Endothelial cell of umbilical vein (primary cell): ENCODE measurements around the gene UNC5B.

ENCODE experiments used
- GATA2 ChIP-seq: IDR thresholded peaks from 2 replicates; pipeline ENCODE4 v1.7.0; 2011; ENCODE audit warnings: low read depth, mild to moderate bottlenecking, moderate library complexity, mixed read lengths, low read length; ENCODE audit not compliant: insufficient read length, insufficient read depth
- JUN ChIP-seq: IDR thresholded peaks from 2 replicates; pipeline ENCODE4 v1.6.1; 2011; ENCODE audit warnings: borderline replicate concordance, low read depth; ENCODE audit not compliant: insufficient read length, insufficient read depth
- MYC ChIP-seq: IDR thresholded peaks from one replicate; pipeline ENCODE4 v1.6.1; 2011; ENCODE audit warnings: mild to moderate bottlenecking, low read depth, low read length
- POLR2A ChIP-seq: IDR thresholded peaks from 2 replicates; pipeline ENCODE4 v1.6.1; 2012; ENCODE audit warnings: low read depth, mild to moderate bottlenecking, control low read depth, low read length
- TF ChIP-seq, protein P1 (sequence below), 2 donors: IDR thresholded peaks; 1 replicate in 1 of 2; 2 replicates in 1 of 2; pipeline ENCODE4 v1.5.1; 2011; ENCODE audit warnings: low read length in 2 of 2, mild to moderate bottlenecking in 2 of 2, moderate library complexity in 2 of 2, control low read depth in 1 of 2, inconsistent platforms in 1 of 2, low read depth in 1 of 2; ENCODE audit not compliant: insufficient read depth in 1 of 2; ENCODE audit errors: extremely low read depth in 1 of 2

DNA sequence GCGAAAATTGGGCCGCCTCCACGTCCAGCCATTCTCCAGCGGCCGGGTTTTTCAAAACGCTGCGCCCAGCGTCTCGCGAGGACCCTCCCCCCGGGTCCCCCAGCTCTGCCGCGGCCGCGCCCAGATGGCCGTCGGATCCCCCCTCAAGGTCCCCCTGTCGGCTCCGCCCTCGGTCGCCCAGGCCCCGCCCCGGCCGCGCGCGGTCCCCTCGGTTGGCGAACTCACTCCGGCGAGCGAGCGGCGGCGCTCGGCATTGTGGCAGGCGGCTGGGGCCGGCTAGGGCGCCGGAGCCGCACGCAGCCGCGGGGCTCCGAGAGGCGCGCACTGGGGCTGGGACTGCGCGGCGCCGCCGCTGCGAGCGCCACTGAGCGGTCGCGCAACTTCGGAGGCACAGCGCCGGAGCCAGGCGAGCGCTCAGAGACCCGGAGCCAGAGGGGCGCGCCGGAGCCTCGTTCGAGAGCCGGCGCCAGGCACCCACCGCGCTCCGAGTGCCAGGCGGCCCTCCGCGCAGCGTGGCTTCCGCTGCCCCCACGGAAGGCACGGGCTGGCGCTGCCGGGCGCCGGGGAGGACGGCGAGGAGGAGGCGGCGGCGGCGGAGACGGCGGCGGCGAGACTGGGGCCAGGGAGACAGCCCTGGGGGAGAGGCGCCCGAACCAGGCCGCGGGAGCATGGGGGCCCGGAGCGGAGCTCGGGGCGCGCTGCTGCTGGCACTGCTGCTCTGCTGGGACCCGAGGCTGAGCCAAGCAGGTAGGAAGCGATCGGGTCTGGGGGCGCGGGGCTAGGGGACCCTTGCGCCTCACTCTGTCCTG lies at the start of gene UNC5B:
- TF ChIP-seq POLR2A (no peak), GATA2 (no peak), MYC (no peak), JUN (no peak)
- TF ChIP-seq, protein P1, sequence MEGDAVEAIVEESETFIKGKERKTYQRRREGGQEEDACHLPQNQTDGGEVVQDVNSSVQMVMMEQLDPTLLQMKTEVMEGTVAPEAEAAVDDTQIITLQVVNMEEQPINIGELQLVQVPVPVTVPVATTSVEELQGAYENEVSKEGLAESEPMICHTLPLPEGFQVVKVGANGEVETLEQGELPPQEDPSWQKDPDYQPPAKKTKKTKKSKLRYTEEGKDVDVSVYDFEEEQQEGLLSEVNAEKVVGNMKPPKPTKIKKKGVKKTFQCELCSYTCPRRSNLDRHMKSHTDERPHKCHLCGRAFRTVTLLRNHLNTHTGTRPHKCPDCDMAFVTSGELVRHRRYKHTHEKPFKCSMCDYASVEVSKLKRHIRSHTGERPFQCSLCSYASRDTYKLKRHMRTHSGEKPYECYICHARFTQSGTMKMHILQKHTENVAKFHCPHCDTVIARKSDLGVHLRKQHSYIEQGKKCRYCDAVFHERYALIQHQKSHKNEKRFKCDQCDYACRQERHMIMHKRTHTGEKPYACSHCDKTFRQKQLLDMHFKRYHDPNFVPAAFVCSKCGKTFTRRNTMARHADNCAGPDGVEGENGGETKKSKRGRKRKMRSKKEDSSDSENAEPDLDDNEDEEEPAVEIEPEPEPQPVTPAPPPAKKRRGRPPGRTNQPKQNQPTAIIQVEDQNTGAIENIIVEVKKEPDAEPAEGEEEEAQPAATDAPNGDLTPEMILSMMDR (IDR thresholded peaks at IDR 0.05; ENCODE audit: extremely low read depth in 1 of 2, insufficient read depth in 1 of 2, low read depth in 1 of 2, low read length in 2 of 2) = peak in 1 of 2 donors; percentile 19
